Eye (tissue), 1 donor: ENCODE data around the gene NR6A1.

Source experiments
- DNase-seq: peaks from one replicate; pipeline ENCODE4 v3.0.0-alpha.2; 2015

The NR6A1 gene

DNA sequence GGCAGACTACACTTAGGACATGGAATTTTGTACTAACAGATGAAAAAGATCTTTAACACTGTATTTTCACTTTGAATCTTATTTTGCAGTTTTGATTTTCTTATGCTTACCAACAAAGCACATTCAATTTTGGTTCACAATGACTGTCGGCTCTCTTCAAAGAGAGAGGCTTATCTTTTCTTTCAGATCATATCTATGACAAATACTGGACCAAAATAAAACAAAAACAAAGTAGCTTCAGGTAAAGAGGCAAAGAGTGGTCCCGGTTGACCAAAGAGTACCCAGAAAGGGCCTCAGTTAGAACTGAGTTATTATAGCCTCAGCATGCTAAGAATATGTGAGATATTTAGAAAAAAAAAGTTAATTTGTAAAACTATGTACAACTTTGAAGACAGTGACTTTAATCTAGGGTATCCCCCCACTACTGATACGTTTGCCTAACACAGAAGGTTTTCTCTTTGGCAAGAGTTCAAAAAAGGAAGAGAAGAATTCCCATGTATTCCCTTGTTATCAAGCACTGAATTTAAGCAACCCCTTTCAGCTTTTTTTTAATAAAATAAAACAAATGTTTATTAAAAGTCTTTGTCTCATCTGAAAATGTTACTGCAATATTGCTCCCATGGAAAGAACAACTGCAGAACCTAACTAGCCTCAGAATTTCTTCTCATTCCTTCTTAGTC, 50.5 kb downstream of the NR6A1 start:
- DNase-seq: no peak

DNA sequence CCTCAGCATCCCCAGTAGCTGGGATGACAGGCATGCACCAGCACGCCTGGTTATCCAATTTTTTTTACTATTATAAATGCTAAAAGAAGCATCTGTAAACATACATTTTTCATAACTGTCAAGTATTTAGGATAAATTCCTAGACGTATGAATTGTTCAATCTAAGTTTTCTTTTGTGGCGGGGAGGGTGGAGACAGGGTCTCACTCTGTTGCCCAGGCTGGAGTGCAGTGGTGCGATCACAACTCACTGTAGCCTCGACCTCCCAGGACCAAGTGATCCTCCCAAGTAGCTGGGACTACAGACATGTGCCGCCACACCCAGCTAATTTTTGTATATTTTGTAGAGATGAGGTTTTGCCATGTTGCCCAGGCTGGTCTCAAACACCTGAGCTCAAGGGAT, 52.2 kb downstream of the NR6A1 start:
- DNase-seq: no peak

DNA sequence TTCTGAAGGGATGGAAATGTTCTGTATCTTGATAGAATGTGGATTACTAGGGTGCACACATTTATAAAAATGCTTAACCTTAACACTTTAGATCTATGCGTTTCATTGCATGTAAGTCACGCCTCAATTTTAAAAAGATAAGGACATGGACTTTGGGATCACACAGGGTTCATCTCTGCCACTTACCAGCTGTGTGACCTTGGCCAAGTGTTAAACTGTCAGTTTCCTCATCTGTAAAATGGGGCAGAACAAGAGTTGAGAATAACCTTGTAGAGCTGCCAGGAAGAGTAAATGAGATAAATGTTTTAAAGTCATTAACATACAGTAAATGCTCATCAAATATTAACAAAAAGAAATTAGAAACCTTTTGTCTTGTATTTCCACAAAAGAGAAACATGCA, 53.5 kb downstream of the NR6A1 start:
- DNase-seq: no peak

DNA sequence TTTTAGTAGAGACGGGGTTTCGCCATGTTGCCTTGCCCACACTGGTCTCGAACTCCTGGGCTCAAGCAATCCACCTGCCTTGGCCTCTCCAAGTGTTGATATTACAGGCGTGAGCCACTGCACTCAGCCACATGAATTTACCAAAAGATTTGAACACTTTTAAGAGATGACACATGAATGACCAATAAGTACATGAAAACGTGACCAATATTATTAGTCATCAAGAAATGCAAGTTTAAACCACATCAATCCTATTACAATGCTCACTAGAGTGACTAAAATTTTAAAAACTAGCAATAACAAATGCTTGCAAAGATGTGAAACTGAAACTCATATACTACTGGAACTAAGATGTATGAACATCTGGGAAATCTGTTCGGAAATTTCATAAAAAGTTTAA, 54.3 kb downstream of the NR6A1 start:
- no peak for DNase-seq

DNA sequence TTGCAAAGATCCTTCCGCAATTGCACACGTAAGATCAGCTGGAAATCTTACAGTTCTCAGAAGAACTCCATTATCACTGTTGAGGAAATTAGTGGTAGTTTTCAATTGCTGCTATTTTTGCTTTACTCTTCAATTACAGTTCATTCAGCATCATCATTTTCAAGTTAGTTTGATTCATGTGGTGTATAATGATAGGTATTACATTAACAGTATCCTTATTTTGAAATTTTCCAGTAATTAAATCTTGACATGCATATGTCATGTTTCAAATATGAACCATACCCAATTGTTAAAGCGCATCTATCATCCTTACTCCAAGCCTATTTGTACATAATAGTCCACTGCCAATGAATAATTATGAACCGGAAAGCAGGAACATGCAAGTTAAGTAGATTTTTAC, 60.3 kb downstream of the NR6A1 start:
- DNase-seq: no peak

DNA sequence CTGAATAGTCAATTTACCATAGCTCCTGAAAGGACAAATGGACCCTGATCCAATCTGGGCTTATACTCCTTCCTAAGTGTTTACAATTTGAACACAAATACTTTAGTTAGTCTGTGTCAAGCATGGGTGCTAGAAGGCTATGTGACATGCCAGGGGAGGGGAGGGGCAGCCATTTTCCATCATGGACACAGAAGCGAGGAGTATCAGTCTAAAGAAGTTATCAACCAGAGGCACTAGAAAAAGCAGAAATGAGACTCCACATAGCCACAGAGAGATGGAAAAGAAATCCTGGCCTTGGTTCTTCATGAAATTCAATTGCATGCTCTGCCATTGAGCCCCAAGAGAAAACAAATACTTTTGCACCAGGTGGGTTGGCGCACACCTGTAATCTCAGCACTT, 61.8 kb downstream of the NR6A1 start:
- no peak for DNase-seq

DNA sequence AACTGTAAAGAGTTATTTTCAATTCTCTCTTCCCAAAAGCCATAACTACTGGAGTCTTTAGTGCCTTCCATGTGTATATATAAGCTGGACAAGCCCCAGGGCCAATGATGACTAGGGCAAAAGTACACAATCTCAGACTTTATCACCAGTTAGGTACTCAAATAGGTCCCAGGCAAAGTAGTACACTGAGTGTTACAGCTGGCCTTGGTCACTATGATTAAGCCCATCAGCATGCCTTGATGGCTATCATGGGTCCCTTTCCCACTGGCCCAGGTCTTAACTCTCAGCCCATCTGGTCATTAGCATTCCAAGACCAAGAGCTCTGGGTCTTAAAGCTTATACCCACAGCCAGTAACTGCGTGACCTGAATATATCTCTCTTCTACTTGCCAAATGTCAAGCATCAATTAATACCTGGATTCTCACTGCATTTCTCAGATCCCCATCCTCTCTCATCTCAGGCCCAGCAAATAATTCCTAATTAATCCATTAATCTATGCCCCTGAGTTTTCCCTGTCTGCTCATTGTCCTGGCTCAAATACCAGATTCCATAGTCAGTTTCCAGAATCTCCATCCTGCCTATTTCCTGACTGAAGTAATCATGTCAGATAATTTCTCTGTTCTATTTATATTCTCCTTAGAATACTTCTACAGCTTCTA, 62.3 kb downstream of the NR6A1 start:
- DNase-seq: no peak

DNA sequence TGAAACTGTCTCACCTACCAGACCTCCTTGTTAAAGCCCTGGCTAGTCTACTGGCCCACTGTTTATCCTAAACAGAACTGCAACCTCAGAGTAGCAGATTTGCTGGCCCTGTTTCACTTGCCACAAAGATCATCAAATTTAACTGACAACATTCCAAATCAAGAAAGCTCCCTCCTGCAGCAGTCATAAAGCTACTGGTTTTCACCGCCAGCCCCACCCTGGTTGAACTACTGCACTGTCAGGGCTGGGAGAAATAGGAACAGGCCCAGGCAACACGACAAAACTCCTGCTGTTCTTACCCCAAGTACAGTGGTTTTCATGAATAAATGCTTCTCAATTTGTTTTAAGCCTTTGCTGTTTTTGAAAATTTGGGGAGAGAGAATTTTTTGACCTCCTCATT, 63.0 kb downstream of the NR6A1 start:
- no peak for DNase-seq

DNA sequence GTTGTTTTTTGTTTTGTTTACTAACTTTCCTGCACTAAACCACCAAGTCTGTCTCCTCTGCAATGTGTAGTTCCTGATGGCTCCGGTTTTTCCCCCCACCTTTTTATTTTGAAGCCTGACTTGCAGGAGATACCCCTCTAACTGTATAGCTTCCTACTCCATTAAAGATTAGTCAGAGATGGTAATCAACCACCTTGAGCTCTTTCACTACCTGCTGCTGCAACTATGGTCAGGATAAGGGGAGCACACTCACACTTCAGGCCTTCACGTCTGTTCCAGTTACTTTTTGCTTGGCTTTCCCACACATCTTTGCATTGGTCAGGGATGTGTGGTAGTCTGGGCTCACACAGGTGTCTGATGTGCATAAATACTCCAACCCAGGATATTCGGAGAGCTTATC, 63.4 kb downstream of the NR6A1 start:
- no peak for DNase-seq

DNA sequence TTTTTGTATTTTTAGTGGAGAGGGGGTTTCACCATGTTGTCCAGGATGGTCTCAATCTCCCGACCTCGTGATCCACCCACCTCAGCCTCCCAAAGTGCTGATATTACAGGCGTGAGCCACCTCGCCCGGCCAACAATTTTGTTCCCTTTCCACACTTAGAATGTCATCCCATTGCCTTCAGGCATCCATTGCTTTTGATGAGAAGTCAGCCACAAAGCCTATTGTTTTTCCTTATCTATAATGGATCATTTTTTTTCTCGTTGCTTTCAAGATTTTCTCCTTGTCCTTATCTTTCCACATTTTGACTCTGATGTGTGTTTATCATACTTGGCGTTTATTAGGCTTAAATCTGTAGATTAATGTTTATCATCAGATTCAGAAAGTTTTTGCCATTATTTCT, 64.4 kb downstream of the NR6A1 start:
- DNase-seq: no peak

DNA sequence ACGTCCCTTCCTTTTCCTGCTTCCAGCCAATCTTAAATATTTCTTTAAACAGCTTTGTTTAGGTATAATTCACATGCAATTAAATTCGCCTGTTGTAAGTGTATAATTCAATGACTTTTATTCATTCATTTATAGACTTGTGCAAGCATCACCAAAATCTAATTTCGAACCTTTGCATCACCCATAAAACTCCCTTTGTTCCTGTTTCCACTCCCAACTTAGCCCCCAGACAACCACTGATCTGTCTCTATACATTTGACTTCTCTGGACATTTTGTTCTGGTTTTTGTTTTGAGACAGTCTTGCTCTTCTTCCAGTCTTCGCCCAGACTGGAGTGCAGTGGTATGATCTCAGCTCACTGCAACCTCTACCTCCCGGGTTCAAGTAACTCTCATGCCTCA, 71.5 kb downstream of the NR6A1 start:
- no peak for DNase-seq

DNA sequence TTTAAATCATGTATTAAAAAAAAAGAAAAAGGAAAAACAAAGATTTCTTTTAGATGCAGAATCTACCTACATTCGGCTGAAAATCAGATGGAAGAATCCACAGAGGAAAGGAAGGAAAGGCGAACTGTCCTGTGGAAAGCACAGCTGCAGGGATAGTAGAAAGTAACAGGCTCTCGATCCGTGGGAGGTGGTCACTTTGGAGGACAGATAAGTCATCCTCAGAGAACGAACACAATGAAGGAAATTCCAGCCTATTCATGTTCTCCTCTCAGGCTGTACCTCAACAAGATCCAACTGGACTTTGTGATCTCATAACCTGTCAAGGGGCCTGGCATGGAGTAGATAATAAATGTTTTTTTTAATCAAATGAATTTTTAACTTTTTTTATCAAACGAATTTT, 72.8 kb downstream of the NR6A1 start:
- DNase-seq: no peak

DNA sequence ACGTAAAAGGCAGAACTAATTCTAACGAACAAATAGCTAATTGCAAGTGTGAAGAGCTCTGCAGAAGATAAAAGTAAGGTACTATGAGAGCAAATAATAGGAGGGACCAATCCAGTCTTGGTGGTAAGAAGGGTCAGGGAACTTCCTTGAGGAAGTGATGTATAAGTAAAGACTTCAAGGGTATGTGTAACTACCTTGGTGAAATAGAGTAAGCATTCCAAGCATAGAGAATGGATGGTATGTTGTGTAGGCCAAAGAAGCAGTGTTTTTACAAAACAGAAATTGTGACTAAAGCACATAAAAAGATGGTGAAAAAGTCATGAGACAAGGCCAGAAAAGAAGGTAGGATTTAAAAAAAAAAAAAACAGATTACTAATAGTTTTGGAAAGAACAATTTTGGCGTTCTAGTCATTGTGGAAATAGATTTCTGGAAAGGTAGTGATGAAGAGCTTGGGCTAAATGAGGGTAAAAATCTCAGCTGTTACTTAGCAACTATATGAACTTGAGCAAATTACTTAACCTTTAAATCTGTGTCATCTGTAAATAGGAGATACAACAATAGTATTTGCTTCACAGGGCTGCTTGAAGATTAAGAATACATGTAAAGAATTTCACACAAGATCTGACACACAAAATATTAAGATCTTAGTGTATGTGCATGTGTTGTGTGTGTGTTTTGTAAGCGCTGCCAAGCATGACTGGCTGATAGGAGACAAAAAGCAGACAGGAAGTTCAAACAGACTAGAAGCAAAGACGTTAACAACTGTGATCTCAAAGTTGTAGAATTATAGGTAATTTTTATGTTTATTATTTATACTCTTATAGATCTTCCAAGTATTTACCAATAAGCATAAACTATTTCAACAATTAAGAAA, 73.5 kb downstream of the NR6A1 start:
- peak; percentile 33 for DNase-seq

DNA sequence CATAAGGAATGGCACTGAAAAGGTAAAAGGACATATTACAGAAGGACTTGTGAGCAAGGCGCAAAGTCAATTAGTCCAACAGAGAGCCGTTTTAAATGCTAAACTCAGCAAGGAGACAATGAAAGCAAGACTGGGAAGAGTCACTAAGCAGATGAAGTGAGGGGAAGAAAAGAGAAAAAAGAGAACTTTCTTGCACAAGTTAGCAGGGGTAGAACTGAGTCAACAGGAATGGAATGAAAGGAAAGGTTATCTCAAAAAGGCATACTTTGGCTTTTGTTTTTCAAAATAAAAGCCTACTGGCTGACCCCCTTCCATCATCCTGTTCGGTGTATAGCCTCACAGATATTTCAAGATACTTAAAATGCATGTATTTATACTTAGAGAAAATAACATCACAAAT, 75.0 kb downstream of the NR6A1 start:
- no peak for DNase-seq

DNA sequence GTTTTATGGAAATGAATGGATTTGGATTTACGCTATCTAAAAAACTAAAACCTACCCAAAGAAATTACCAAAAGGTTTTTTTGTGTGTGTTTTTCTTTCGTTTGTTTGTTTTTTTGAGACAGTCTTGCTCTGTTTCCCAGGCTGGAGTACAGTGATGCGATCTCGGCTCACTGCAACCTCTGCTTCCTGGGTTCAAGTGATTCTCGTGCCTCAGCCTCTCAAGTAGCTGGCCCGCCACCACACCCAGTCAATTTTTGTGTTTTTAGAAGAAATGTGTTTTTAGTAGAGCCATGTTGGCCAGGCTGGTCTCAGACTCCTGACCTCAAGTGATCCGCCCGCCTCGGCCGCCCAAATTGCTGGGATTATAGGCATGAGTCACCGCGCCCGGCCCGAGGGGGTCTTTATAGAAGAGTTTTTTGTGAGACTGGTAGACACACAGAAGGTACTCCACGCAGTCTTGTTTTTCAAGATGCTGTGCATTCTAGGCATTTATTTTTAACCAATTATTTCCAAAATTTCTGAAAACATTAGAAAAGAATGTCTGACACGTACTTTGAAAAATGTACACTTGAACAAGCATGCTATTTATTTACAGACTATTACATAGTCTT, 75.7 kb downstream of the NR6A1 start:
- no peak for DNase-seq

DNA sequence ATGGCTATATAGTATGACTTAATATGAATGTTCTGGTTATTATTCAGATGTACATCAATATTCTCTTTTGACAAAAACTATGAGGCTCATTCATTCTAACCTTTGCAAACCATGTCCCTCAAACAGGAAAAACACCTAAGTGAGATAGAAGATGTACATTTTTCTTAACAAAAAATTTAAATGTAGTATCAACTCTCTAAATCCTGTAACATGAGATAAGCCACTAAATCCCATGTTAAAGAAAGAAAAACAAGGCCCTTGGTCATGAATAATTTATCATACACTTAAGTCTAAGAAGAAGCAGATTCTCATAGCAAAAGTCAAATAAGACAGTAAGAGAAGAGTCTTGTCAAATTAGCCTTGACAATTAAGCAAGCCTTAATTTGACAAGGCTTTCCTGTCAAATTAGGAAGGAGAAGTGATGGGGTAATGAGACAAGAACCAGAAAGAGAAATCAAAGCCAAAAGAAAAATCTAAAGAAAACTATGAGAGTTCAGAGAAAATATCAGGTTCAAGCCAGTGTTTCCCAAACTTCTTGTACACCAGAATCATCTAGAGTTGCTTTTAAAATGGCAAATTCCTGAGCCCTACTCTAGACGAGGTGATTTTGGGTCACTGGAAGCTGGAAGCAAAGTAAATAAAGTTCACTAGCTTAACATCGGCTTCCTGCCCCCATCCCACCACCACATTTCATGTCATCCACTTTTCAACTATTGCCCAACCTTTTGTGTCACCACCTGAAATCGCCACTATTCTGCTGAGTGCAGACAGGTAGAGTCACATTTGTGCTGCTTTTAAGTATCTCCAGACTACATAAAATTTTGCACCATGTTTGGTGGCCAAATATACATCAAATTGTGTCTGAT, 76.5 kb downstream of the NR6A1 start:
- no peak for DNase-seq

DNA sequence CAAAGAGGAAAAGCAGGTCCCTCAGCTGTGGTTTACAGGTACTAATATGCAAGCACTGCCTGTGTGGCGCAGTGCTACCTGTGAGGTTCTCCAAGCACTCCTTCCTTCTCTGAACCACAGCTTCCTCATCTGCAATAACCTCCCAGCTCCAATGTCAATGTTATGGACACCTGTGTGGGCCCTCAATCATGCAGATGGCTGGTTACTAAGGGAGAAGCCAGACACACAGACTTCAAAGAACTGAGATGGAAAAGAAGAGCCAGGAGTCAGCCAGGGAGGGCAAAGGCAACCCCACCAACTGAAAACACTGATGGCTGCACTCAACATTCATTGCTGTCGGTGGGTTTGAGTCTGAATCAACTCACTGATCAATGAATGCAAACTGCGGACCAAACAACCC, 77.7 kb downstream of the NR6A1 start:
- no peak for DNase-seq

DNA sequence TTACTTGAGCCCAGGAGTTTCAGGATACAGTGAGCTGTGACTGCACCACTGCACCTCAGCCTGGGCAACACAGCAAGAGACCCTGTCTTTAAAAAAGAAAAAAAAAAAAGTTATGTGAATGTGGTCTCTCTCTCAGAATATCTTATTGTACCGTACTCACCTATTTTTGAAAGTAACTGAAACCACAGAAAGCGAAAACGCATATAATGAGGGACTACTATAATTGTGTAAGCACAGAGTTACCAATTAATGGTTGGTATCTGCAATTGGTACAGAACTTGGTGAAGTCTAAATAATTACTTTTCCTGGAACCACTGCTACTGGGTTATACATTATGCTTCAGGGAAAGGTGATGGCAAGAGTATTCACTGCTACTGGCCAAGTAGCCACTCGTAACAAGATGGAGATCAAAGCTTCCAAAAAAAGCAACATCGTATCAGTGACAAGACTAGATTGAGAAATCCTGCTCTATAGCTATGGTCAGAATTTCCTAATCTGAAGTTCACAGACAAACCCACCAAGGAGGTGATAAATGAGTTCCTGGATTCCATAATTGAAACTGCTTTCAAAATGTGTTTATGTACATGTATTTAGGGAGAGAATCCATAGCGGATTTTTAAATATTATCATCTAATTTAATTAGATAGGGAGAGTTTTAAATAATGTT, 82.7 kb downstream of the NR6A1 start:
- no peak for DNase-seq

DNA sequence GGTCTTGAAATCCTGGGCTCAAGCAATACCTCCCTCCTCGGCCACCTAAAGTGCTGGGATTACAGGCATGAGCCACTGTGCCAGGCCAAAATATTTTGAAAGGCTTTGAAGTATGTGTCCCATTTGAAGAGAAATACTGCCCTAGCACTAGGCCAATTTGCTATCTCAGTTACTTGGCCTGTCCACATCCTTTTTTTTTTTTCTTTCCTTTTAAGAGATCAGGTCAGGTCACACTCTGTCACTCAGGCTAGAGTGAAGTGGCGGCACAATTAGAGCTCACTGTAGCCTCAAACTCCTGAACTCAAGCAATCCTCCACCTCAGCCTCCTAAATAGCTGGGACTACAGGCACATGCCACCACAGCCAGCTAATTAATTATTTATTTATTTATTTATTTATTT, 84.2 kb downstream of the NR6A1 start:
- no peak for DNase-seq

DNA sequence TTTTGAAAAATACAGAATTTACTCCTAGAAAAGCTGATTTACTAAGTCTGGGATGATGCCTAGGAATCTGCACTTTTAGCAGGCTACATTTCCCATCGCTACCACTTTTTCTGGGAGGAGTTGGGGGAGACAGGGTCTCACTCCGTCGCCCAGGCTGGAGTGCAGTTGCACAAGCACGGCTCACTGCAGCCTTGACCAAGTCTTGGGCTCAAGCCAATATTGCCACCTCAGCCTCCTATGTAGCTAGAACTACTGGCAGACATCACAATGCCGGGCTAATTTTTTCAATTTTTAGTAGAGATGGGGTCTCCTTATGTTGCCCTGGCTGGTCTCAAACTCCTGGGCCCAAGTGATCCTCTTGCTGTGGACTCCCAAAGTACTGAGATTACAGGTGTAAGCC, 85.9 kb downstream of the NR6A1 start:
- no peak for DNase-seq

DNA sequence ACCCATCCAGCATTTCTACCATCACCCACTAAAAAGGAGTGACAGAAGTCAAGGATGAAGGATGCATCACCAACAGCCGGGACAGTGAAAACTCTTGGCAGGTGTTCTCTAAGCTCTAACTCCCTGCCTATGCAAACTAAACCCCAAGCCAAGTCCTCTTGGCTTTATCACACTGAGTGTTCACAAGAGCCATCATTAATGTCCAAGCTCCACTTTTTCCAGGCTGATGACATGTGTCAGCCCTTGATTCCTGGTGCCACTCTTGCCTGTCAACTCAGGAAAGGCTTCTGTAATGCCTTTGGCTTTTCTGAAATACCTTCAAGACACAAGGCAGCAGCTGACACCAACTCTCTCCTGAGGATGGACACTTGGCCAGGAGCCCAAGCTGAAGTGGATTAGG, 86.9 kb downstream of the NR6A1 start:
- no peak for DNase-seq

DNA sequence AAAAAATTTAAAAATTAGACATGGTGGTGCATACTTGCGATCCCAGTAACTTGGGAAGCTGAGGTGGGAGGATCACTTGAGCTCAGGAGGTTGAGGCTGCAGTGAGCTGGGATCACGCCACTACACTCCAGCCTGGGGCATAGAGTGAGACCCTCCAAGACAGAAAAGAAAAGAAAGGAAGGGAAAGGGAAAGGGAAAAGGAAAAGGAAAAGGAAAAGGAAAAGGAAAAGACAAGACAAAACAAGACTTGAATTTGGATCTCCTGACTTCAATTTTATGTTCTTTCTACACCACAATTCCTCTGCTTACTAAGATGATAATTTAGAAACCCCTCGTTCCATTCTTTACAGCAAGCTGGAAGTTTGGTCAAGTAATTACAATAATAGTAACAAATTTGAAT, 88.1 kb downstream of the NR6A1 start:
- DNase-seq: no peak
